ENCODE results near the gene KISS1R.

The KISS1R gene

GRCh38 chr19:940591-941291, 23.6 kb downstream of the KISS1R start:
- peak; percentile 66 for DNase-seq

DNA sequence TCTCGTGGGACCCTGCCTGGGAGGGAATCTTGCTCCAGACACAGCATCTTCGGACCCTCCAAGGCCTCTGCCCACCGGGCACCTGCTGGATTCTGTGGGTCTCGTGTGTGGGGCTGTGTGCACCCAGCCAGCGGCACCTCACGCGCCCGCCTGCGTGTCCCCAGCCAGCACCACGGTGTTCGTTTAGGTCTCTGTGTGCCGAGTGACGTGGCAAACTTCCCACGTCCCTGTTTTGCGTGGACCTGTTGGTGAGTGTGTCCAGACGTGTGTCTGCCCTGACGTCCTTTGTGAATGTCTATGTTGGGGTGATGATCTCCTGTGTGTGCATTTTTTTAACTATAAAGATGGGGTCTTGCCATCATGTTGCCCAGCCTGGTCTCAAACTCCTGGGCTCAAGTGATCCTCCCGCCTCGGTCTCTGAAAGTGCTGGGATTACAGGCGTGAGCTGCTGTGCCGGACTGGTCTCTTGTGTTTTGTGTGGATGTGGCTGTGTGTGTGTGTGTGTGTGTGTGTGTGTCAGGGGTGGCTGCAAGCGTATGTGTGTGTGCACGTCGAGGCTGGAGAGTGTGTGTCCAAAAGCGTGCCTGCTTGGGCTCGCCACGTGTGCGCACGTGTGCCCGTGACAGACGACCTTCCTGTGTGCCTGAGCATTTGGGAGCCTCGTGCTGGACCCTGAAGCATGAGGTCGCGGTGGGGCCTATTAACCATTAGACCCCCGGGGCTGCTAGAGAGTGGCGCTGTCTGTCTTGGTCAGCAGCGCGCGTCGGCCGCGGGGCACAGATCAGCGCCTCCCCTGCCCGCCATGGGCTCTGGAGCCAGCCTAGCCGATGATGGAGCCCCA, 24.4 kb downstream of the KISS1R start:
- no peak for DNase-seq

GRCh38 chr19:942133-942645, 25.1 kb downstream of the KISS1R start:
- DNase-seq: no peak

GRCh38 chr19:943551-944170, 26.5 kb downstream of the KISS1R start:
- no peak for DNase-seq

- no peak for DNase-seq
Observed at GRCh38 chr19:944171-944567, 27.0 kb downstream of the KISS1R start.

DNA sequence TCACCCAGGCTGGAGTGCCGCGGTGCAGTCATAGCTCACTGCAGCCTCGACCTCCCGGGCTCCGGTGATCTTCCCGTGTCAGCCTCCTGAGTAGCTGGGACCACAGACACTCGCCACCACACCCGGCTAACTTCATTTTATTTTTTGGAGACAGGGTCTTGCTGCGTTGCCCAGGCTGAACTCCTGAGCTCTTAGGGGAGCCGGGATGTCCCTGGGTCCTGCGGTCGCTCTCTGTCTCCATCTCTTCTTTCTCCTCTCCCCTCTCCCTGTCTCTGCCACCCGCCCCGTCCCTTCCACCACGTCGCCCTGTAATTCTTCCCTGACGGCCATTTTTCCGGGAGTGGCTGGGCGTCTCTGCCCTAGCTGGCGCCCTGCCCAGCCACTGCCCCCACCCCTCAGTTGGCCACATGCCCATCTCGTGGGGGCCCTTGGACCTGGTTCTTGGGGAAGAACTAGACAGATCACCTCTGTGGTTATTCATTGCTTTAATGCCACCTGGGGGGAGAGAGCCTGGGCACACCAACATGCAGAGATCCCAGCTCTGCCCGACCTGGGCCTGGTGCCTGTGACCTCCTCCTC, 27.6 kb downstream of the KISS1R start:
- no peak for DNase-seq

GRCh38 chr19:945401-946252, 28.5 kb downstream of the KISS1R start:
- no peak for DNase-seq

DNA sequence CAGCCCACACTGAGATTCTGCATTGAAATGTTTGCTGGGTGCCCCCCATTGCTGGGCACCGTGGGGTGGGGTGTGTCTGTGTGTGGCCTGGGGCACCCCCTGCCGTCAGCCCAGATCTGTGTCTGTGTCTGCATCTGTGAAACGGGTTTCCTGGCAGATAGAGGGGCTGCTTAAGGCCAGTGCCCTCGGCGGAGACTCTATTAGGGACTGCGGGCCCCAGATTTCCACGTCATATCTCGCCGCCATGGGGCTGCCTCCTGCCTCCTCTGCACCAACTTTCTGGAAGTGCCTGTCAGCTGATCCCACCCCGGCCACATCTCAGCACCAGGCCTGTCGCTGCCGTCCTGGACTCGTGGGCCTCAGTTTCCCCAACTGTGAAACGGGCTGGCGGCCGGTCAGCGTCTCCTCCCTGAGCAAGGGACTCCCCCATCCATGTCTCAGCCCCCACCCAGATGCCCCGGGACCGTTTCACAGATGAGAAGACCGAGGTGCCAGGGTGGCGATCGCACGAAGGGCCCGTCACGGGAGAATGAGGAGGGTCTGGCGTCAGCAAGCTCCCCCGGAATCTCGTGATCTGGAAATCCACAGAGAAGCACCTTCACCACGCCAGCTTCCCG, 30.1 kb downstream of the KISS1R start:
- DNase-seq: no peak

DNA sequence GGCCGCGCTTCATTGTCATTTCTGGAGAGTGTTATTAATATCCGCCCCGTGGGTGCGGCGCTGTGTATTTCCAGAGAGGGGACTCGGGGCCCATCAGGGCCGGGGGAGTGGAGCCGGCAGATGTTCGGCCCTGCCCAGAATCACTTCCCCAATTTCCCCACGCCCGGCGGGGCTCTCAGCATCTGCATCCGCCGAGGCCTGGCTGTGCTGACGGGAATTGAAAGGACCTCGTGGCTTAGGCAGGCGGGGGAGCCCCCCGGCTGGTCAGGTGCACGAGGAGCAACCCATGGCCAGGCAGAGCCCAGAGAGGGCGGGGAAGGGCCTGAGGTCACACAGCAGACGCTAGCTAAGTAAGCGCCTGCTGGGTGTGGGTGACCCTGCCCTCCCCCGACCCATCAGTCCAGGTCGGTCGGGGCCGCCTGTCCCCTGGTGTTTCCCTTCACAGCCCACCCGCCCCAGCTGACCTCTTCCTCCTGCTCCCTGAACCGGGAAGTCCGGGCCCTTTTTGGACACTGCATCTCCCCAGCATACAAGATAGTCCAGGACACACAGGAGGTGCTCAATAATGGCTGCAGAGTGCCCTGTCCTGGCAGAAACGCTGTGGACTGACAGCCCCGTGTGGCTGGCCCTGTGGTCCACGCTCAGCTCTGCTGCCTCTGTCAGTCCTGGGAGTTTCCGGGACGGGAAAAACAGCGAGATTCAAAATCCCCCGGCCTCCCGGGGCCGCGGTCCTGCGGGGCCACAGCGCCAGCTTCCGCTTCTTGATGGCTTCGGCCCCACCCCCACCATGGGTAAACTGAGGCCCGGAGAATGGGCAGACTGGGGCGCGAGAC, 30.8 kb downstream of the KISS1R start:
- DNase-seq: peak; percentile 98

- no peak for DNase-seq
Observed at GRCh38 chr19:948842-949496, 31.8 kb downstream of the KISS1R start.

- DNase-seq: no peak
Observed at GRCh38 chr19:950352-951066, 33.4 kb downstream of the KISS1R start.

DNA sequence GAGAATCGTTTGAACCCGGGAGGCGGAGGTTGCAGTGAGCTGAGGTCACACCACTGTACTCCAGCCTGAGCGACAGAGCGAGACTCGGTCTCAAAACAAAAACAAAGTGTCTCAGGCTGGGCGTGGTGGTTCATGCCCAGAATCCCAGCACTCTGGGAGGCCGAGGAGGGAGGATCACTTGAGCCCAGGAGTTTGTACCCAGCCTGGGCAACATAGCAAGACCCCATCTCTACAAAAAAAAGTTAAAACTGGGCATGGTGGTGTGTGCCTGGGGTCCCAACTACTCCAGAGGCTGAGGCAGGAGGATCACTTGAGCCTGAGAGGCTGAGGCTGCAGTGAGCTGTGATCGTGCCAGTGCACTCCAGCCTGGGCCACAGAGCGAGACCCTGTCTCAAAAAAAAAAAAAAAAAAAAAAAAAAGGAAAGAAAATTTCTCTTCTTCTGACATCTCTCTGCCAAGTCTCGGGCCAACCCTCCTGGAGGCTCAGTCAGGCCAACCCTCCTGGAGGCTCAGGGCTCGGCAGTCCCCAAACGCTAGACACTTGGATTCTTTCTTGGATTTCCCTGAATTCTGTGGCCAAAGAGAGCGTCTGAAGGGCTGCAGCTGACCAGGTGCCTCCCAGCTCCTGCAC, 35.0 kb downstream of the KISS1R start:
- DNase-seq: no peak

DNA sequence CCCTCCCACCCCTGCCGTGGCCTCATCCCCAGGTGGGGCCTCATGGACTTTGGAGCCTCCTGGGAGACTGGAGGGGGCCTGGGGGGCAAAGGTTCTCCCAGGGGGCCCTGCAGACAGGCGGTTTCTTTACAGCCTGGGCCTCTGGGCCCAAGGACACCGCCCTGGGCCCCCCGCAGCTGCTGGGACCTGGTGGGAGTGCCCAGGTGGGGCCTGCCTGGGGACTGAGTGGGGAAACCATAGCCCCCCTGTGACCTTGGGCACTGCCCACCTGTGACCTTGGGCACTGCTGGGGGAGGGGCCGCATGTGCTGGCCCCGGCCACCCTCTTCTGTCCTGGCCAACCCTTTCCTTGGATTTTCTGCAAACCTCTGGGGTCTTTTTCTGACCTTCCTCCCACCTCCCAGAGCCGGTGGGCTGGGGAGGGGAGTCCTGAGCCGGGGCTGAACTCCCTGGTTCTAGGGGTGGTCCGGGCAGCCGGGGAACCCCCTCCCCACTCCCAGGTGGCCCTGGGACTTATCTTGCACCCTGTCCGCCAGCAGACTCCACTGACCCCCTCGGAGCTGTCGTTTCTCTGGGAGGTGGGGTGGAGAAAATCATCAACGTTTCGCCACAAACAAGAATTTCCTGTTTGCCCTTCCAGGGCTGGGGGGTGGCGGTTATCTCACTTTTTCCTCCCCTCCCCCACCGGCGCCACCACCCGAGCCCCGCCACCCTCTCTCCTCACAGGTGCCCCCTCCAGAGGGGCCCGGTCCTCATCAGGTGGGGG, 35.7 kb downstream of the KISS1R start:
- DNase-seq: no peak

GRCh38 chr19:953445-954271, 36.5 kb downstream of the KISS1R start:
- DNase-seq: no peak

- DNase-seq: no peak
Observed at GRCh38 chr19:954272-954671, 37.1 kb downstream of the KISS1R start.

GRCh38 chr19:954672-955494, 37.8 kb downstream of the KISS1R start:
- DNase-seq: no peak
